GM12891 (cell line): ENCODE results near the gene TEAD3.

Source experiments
- PAX5 ChIP-seq: IDR thresholded peaks from 2 replicates; pipeline ENCODE4 v1.6.1; 2011; ENCODE audit warnings: low read length, moderate library complexity, mild to moderate bottlenecking; ENCODE audit not compliant: insufficient read depth, severe bottlenecking
- POLR2A ChIP-seq: IDR thresholded peaks from 2 replicates; pipeline ENCODE4 v1.6.1; 2011; ENCODE audit warnings: low read depth, low read length, control low read depth
- POLR2AphosphoS5 ChIP-seq: IDR thresholded peaks from 2 replicates; pipeline ENCODE4 v1.6.1; 2011; ENCODE audit warnings: low read depth, low read length, control low read depth
- POU2F2 ChIP-seq: IDR thresholded peaks from 2 replicates; pipeline ENCODE4 v1.6.1; 2011; ENCODE audit warnings: low read depth, mild to moderate bottlenecking, control low read depth, low read length, moderate library complexity
- SPI1 ChIP-seq: IDR thresholded peaks from 2 replicates; pipeline ENCODE4 v1.6.1; 2011; ENCODE audit warnings: low read depth, low read length, control low read depth
- TAF1 ChIP-seq: IDR thresholded peaks from 2 replicates; pipeline ENCODE4 v1.6.1; 2011; ENCODE audit warnings: low read depth, low read length, control low read depth

DNA sequence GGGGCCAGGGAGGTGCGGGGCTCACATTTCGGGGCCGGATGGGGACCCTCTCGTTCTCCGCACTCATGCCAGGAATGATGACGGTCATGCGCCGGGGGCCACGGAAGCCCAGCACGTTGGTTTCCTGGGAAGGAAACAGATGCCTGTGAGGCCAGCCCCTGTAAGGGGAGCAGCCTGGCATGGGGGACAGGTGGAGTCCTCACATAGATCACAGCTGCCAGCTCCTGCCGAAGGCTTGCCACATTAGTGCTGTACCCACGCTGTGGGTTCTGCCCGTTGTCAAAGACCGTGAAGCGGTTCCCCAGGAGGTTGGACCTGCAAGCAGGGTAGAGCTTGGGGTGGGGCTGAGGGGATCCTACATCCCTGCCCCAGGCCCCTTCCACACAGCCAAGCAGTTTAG, 6.7 kb upstream of the TEAD3 start:
- TF ChIP-seq POLR2A = no peak
- TF ChIP-seq SPI1 = no peak
- TF ChIP-seq TAF1 = no peak
- TF ChIP-seq POLR2AphosphoS5 = no peak
- TF ChIP-seq PAX5 = no peak
- no peak for TF ChIP-seq POU2F2
